ENCODE data around the gene FLOT1. TPM values are rescaled to one million over a fixed set of nuclear protein-coding genes. Genes with fewer than 3 reads are reported as not detected.
A peak's percentile ranks its signal among the peaks of the same experiment; 100 is the strongest.

The FLOT1 gene
- total and polyA plus RNA-seq, 2 of the 13 experiments (the other 11 are each of a cell fraction or from before 2014, with no cell fraction given), result 82.3 to 130 TPM

DNA sequence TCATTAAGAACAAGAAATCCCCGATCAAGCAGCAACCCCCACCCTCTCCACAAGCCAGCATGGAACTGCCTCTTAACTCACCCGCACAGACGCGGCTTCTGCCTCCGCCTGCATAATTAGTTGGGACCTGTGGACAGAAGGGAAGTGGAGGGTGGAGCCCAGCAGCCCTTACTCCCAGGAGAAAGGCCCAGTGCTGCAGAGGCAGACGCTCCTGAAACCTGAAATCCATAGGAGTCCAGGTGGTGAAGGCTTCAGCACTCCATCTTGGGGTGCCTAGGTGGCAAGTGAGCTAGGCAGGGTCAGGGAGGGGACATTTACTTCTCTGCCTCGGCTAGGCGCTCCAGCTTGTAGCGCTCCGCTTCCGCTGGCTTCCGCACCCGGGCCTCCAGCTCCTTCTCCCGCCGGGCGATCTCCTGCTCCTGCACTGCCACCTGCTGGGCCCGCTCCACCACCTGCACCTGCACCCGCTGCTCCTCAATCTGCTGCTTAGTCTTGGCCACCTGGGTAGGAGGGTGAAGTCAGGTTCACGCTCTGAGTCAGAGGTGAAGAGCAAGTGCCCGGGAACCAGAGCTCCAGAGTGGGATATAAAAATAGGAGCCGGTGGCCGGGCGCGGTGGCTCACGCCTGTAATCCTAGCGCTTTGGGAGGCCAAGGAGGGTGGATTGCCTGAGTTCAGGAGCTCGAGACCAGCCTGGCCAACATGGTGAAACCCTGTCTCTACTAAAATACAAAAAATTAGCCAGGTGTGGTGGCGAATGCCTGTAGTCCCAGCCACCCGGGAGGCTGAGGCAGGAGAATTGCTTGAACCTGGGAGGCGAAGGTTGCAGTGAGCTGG is 11.7 kb downstream of the FLOT1 start (continued):
- TF ChIP-seq, protein P1, sequence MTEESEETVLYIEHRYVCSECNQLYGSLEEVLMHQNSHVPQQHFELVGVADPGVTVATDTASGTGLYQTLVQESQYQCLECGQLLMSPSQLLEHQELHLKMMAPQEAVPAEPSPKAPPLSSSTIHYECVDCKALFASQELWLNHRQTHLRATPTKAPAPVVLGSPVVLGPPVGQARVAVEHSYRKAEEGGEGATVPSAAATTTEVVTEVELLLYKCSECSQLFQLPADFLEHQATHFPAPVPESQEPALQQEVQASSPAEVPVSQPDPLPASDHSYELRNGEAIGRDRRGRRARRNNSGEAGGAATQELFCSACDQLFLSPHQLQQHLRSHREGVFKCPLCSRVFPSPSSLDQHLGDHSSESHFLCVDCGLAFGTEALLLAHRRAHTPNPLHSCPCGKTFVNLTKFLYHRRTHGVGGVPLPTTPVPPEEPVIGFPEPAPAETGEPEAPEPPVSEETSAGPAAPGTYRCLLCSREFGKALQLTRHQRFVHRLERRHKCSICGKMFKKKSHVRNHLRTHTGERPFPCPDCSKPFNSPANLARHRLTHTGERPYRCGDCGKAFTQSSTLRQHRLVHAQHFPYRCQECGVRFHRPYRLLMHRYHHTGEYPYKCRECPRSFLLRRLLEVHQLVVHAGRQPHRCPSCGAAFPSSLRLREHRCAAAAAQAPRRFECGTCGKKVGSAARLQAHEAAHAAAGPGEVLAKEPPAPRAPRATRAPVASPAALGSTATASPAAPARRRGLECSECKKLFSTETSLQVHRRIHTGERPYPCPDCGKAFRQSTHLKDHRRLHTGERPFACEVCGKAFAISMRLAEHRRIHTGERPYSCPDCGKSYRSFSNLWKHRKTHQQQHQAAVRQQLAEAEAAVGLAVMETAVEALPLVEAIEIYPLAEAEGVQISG (CRISPR knock-in tag; IDR thresholded peaks at IDR 0.05), result peak; percentile 60; the same call in 1 of the 2 replicates
- TF ChIP-seq ZNF883 (CRISPR knock-in tag; IDR thresholded peaks at IDR 0.05; ENCODE audit: not compliant biosample characterization), result peak; percentile 72
- no peak for TF ChIP-seq JDP2 (CRISPR knock-in tag; IDR thresholded peaks at IDR 0.05; ENCODE audit: borderline replicate concordance)
- TF ChIP-seq PAF1 (CRISPR knock-in tag; IDR thresholded peaks at IDR 0.05), result no peak
- no peak for TF ChIP-seq SRSF4 (IDR thresholded peaks at IDR 0.05; ENCODE audit: low read depth, low read length, poor library complexity, severe bottlenecking)
- TF ChIP-seq MBNL3 (CRISPR knock-in tag; conservative IDR thresholded peaks at IDR 0.05), result no peak
- no peak for TF ChIP-seq SCMH1 (CRISPR knock-in tag; IDR thresholded peaks at IDR 0.05; ENCODE audit: borderline replicate concordance)
- TF ChIP-seq NCOR1 (IDR thresholded peaks at IDR 0.05; ENCODE audit: borderline replicate concordance, low read length), result no peak
- TF ChIP-seq KLF13 (CRISPR knock-in tag; IDR thresholded peaks at IDR 0.05), result no peak
- TF ChIP-seq, protein P2, sequence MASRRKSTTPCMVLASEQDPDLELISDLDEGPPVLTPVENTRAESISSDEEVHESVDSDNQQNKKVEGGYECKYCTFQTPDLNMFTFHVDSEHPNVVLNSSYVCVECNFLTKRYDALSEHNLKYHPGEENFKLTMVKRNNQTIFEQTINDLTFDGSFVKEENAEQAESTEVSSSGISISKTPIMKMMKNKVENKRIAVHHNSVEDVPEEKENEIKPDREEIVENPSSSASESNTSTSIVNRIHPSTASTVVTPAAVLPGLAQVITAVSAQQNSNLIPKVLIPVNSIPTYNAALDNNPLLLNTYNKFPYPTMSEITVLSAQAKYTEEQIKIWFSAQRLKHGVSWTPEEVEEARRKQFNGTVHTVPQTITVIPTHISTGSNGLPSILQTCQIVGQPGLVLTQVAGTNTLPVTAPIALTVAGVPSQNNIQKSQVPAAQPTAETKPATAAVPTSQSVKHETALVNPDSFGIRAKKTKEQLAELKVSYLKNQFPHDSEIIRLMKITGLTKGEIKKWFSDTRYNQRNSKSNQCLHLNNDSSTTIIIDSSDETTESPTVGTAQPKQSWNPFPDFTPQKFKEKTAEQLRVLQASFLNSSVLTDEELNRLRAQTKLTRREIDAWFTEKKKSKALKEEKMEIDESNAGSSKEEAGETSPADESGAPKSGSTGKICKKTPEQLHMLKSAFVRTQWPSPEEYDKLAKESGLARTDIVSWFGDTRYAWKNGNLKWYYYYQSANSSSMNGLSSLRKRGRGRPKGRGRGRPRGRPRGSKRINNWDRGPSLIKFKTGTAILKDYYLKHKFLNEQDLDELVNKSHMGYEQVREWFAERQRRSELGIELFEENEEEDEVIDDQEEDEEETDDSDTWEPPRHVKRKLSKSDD (CRISPR knock-in tag; IDR thresholded peaks at IDR 0.05; ENCODE audit: low read depth), result no peak
- TF ChIP-seq, protein P3, sequence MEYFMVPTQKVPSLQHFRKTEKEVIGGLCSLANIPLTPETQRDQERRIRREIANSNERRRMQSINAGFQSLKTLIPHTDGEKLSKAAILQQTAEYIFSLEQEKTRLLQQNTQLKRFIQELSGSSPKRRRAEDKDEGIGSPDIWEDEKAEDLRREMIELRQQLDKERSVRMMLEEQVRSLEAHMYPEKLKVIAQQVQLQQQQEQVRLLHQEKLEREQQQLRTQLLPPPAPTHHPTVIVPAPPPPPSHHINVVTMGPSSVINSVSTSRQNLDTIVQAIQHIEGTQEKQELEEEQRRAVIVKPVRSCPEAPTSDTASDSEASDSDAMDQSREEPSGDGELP (IDR thresholded peaks at IDR 0.05; ENCODE audit: borderline replicate concordance, low read depth), result no peak
- TF ChIP-seq SOX6 (IDR thresholded peaks at IDR 0.05), result no peak
- TF ChIP-seq SOX6 (CRISPR knock-in tag; IDR thresholded peaks at IDR 0.05), result no peak
- TF ChIP-seq, protein P4, sequence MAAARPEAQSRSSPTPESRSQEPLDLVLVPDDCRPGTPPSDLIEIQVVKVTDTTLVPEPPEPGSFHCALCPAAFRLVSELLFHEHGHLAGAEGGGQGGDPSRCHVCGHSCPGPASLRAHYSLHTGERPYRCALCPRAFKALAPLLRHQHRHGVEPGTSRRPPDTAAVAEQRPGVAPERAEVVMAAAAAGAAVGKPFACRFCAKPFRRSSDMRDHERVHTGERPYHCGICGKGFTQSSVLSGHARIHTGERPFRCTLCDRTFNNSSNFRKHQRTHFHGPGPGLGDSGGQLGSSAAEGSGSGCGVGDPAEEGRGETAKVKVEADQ (CRISPR knock-in tag; IDR thresholded peaks at IDR 0.05; ENCODE audit: borderline replicate concordance), result no peak
- no peak for TF ChIP-seq KMT2B (CRISPR knock-in tag; IDR thresholded peaks at IDR 0.05)
- TF ChIP-seq, protein P5, sequence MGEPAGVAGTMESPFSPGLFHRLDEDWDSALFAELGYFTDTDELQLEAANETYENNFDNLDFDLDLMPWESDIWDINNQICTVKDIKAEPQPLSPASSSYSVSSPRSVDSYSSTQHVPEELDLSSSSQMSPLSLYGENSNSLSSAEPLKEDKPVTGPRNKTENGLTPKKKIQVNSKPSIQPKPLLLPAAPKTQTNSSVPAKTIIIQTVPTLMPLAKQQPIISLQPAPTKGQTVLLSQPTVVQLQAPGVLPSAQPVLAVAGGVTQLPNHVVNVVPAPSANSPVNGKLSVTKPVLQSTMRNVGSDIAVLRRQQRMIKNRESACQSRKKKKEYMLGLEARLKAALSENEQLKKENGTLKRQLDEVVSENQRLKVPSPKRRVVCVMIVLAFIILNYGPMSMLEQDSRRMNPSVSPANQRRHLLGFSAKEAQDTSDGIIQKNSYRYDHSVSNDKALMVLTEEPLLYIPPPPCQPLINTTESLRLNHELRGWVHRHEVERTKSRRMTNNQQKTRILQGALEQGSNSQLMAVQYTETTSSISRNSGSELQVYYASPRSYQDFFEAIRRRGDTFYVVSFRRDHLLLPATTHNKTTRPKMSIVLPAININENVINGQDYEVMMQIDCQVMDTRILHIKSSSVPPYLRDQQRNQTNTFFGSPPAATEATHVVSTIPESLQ (CRISPR knock-in tag; conservative IDR thresholded peaks at IDR 0.05), result no peak
- TF ChIP-seq, protein P6, sequence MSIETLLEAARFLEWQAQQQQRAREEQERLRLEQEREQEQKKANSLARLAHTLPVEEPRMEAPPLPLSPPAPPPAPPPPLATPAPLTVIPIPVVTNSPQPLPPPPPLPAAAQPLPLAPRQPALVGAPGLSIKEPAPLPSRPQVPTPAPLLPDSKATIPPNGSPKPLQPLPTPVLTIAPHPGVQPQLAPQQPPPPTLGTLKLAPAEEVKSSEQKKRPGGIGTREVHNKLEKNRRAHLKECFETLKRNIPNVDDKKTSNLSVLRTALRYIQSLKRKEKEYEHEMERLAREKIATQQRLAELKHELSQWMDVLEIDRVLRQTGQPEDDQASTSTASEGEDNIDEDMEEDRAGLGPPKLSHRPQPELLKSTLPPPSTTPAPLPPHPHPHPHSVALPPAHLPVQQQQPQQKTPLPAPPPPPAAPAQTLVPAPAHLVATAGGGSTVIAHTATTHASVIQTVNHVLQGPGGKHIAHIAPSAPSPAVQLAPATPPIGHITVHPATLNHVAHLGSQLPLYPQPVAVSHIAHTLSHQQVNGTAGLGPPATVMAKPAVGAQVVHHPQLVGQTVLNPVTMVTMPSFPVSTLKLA (IDR thresholded peaks at IDR 0.05), result 0 out of 2 replicates have a peak, but pooled peaks have one; percentile 17
- no peak for TF ChIP-seq MAFG (CRISPR knock-in tag; IDR thresholded peaks at IDR 0.05)
